HCT116 (cell line): ENCODE results near the gene PMCH. TPM values are rescaled to one million over a fixed set of nuclear protein-coding genes. Genes with fewer than 3 reads are reported as not detected.

Experiments used
- ATAC-seq: fragments of 200-7000 bp; cut with Tn5 transposase; 2 replicates; pipeline ENCODE4 v1.9.1; 2020; ENCODE audit warnings: mild to moderate bottlenecking, moderate library complexity
- BruUV-seq: library from RNA; stranded (reverse); fragments of 400-500 nt; replicated peaks from 2 replicates; lab custom pipeline; 2021; lab: Mats Ljungman, UMichigan
- CTCF ChIA-PET: fragments of 300-600 bp; sonication (Branson Sonifier 250); formaldehyde crosslinking; loops from one replicate; lab custom pipeline; 2021; ENCODE audit warnings: antibody characterized with exemption; lab: Charles Lee
- POLR2A ChIA-PET: fragments of 300-600, 350-600 bp; sonication (Branson Sonifier 250); formaldehyde crosslinking; loops from one replicate; lab custom pipeline; 2021; ENCODE audit warnings: antibody characterized with exemption; lab: Charles Lee
- RAD21 ChIA-PET, 2 experiments: fragments of 300-600 bp; sonication (Branson Sonifier 250); formaldehyde crosslinking; loops; one replicate each; lab custom pipeline; 2023; ENCODE audit warnings: low total read pairs in 2 of 2; ENCODE audit not compliant: uncharacterized antibody in 2 of 2, unreplicated experiment in 2 of 2, low non-redundant PET in 1 of 2; lab: Charles Lee
- DNase-seq: peaks from one replicate; pipeline ENCODE4 v3.0.0-alpha.2; 2010; ENCODE audit warnings: low read depth, low spot score
- H2AFZ ChIP-seq: fragments of 200-600 bp; shearing (Covaris generic), sonication (generic); 2 replicates; pipeline ENCODE4 v1.6.1; 2017; ENCODE audit warnings: low read depth, mixed run types, mixed read lengths, antibody characterized with exemption, low read length; ENCODE audit not compliant: poor library complexity, severe bottlenecking
- H3K27ac ChIP-seq: 2 replicates; pipeline ENCODE4 v1.5.1; 2012; ENCODE audit warnings: low read depth, low read length
- H3K27me3 ChIP-seq: fragments of 200-600 bp; sonication (generic); 2 replicates; pipeline ENCODE4 v1.6.1; 2016; ENCODE audit warnings: mixed run types, low read length, mixed read lengths; ENCODE audit not compliant: insufficient read depth
- H3K36me3 ChIP-seq, 2 experiments: fragments of 200-500 bp in 1 of 2; fragments of 200-600 bp in 1 of 2; sonication (Bioruptor generic) in 1 of 2; sonication (generic) in 1 of 2; 2 replicates each; pipeline versions ENCODE4 v1.5.1 to v1.6.1; 2014 to 2016; ENCODE audit warnings: low read length in 2 of 2, inconsistent platforms in 1 of 2, mixed read lengths in 1 of 2, mixed run types in 1 of 2; ENCODE audit not compliant: insufficient read depth in 2 of 2, control insufficient read depth in 1 of 2
- H3K4me1 ChIP-seq, 2 experiments: fragments of 200-600 bp in 1 of 2; sonication (generic) in 1 of 2; 2 replicates each; pipeline versions ENCODE4 v1.5.1 to v1.6.1; 2012 to 2017; ENCODE audit warnings: low read length in 2 of 2, inconsistent platforms in 1 of 2, mild to moderate bottlenecking in 1 of 2, mixed read lengths in 1 of 2, mixed run types in 1 of 2, moderate library complexity in 1 of 2; ENCODE audit not compliant: insufficient read depth in 2 of 2, control insufficient read depth in 1 of 2
- H3K4me2 ChIP-seq: fragments of 200-600 bp; sonication (generic); 2 replicates; pipeline ENCODE4 v1.6.1; 2017; ENCODE audit warnings: mixed run types, low read length, mixed read lengths
- H3K4me3 ChIP-seq, 2 experiments: fragments of 200-600 bp in 1 of 2; sonication (generic) in 1 of 2; replicated peaks in 1 of 2; 2 replicates each; pipeline ENCODE4 v1.5.1; 2011 to 2016; ENCODE audit warnings: low read length in 2 of 2, control low read depth in 1 of 2, low read depth in 1 of 2, mild to moderate bottlenecking in 1 of 2, mixed read lengths in 1 of 2, mixed run types in 1 of 2
- H3K79me2 ChIP-seq: fragments of 200-600 bp; sonication (generic); 2 replicates; pipeline ENCODE4 v1.6.1; 2017; ENCODE audit warnings: mild to moderate bottlenecking, mixed run types, low read length, moderate library complexity, mixed read lengths; ENCODE audit not compliant: insufficient read depth
- H3K9ac ChIP-seq: fragments of 200-600 bp; sonication (generic); 2 replicates; pipeline ENCODE4 v1.6.1; 2016; ENCODE audit warnings: low read length, mixed read lengths
- H3K9me2 ChIP-seq: fragments of 200-600 bp; sonication (generic), shearing (Covaris generic); 2 replicates; pipeline ENCODE4 v1.6.1; 2017; ENCODE audit warnings: mixed run types, mild to moderate bottlenecking, moderate library complexity; ENCODE audit not compliant: insufficient read depth
- H3K9me3 ChIP-seq, 2 experiments: fragments of 200-500 bp in 1 of 2; fragments of 200-600 bp in 1 of 2; sonication (Bioruptor generic) in 1 of 2; sonication (generic) in 1 of 2; 2 replicates each; pipeline ENCODE4 v1.6.1; 2014 to 2017; ENCODE audit warnings: low read length in 2 of 2, mixed read lengths in 2 of 2, inconsistent platforms in 1 of 2, low read depth in 1 of 2, mild to moderate bottlenecking in 1 of 2, mixed run types in 1 of 2, moderate library complexity in 1 of 2; ENCODE audit not compliant: control insufficient read depth in 1 of 2, insufficient read depth in 1 of 2
- H4K20me1 ChIP-seq: fragments of 200-600 bp; sonication (generic), shearing (Covaris generic); 2 replicates; pipeline ENCODE4 v1.6.1; 2017; ENCODE audit warnings: mixed run types, mild to moderate bottlenecking, moderate library complexity; ENCODE audit not compliant: insufficient read depth
- CEBPB ChIP-seq: IDR thresholded peaks from 2 replicates; pipeline ENCODE4 v1.6.1; 2012; ENCODE audit warnings: low read depth
- ELF1 ChIP-seq: IDR thresholded peaks from 2 replicates; pipeline ENCODE4 v1.6.1; 2012; ENCODE audit warnings: low read depth, borderline replicate concordance
- EZH2 ChIP-seq: fragments of 200-600 bp; sonication (generic); IDR thresholded peaks from 2 replicates; pipeline ENCODE4 v1.6.1; 2017; ENCODE audit warnings: antibody characterized with exemption, mixed run types
- EZH2phosphoT487 ChIP-seq: fragments of 200-600 bp; IDR thresholded peaks from 2 replicates; pipeline ENCODE4 v1.6.1; 2018; ENCODE audit warnings: antibody characterized with exemption, borderline replicate concordance
- FOSL1 ChIP-seq: IDR thresholded peaks from 2 replicates; pipeline ENCODE4 v1.6.1; 2012; ENCODE audit warnings: low read depth
- POLR2AphosphoS5 ChIP-seq: IDR thresholded peaks from 2 replicates; pipeline ENCODE4 v1.6.1; 2011; ENCODE audit warnings: mild to moderate bottlenecking, low read depth, low read length, moderate library complexity
- SRF ChIP-seq: IDR thresholded peaks from 2 replicates; pipeline ENCODE4 v1.6.1; 2012; ENCODE audit warnings: low read depth
- TCF7L2 ChIP-seq: IDR thresholded peaks from 2 replicates; pipeline ENCODE4 v1.7.0; 2011; ENCODE audit warnings: borderline replicate concordance, inconsistent platforms; ENCODE audit not compliant: insufficient read depth, insufficient read length; ENCODE audit errors: extremely low read depth
- ZFX ChIP-seq: fragments of 450-650 bp; IDR thresholded peaks from 2 replicates; pipeline ENCODE4 v1.6.1; 2017
- ZNF274 ChIP-seq: fragments of 200-500 bp; sonication (Bioruptor generic); IDR thresholded peaks from 2 replicates; pipeline ENCODE4 v1.6.1; 2014; ENCODE audit warnings: mild to moderate bottlenecking, low read depth, low read length, inconsistent platforms
- intact Hi-C: fragments of 100-400 bp; cut with micrococcal nuclease; formaldehyde crosslinking; loops from 2 replicates; pipeline ENCODE4 v1.10.0; 2022
- total RNA-seq: library from RNA; stranded (reverse); gene quantifications from one replicate; pipeline ENCODE4 v1.2.1, GENCODE V29; 2021; ENCODE audit not compliant: unreplicated experiment
- TF ChIP-seq, protein P1 (sequence below): IDR thresholded peaks from 2 replicates; pipeline ENCODE4 v1.6.1; 2012
- TF ChIP-seq, protein P2 (sequence below): IDR thresholded peaks from 2 replicates; pipeline ENCODE4 v1.6.1; 2011; ENCODE audit warnings: mild to moderate bottlenecking, low read length, moderate library complexity; ENCODE audit not compliant: insufficient replicate concordance; ENCODE audit errors: extremely low read depth

The PMCH gene
- total RNA-seq, 1 experiment from 2014 or later: not detected

DNA sequence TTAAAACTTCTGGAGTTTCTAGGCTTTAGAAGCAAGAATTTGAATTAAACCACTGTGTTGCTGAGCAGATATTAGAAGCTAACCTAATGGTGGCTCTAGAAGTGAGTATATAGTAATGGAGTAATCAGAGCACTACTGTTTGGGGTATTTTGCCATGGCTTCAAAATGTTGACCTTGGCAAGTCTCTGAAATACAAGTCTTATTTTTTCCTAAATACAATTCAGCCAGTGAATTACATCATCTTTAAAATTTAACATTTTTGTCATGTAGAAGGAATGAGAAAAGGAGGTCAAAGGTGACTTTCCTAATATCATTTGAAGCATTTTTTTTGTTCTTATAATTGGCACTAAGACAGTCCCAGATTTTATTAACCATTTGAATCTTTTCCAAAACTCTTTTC lies 25.2 kb downstream of the PMCH start:
- BruUV-seq: no TSS peak
- DNase-seq: no peak
- TF ChIP-seq EZH2phosphoT487 (no peak), CEBPB (no peak), ELF1 (no peak), TCF7L2 (no peak), SRF (no peak), ZNF274 (no peak), EZH2 (no peak), FOSL1 (no peak), ZFX (no peak), POLR2AphosphoS5 (no peak)
- TF ChIP-seq, protein P1, sequence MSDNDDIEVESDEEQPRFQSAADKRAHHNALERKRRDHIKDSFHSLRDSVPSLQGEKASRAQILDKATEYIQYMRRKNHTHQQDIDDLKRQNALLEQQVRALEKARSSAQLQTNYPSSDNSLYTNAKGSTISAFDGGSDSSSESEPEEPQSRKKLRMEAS: no peak
- TF ChIP-seq, protein P2, sequence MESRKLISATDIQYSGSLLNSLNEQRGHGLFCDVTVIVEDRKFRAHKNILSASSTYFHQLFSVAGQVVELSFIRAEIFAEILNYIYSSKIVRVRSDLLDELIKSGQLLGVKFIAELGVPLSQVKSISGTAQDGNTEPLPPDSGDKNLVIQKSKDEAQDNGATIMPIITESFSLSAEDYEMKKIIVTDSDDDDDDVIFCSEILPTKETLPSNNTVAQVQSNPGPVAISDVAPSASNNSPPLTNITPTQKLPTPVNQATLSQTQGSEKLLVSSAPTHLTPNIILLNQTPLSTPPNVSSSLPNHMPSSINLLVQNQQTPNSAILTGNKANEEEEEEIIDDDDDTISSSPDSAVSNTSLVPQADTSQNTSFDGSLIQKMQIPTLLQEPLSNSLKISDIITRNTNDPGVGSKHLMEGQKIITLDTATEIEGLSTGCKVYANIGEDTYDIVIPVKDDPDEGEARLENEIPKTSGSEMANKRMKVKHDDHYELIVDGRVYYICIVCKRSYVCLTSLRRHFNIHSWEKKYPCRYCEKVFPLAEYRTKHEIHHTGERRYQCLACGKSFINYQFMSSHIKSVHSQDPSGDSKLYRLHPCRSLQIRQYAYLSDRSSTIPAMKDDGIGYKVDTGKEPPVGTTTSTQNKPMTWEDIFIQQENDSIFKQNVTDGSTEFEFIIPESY: no peak
- no peak for ATAC-seq
- Histone ChIP-seq H3K36me3 (peaks cover 0 to 7% of the 10 kb centered on the region in 2 experiments; a peak in 2 of 4 replicates), H4K20me1 (no peaks in the 10 kb centered on the region), H3K4me2 (no peak overlapping the region), H3K4me1 (no peaks in the 10 kb centered on the region), H3K27me3 (no peaks in the 10 kb centered on the region), H3K9me3 (no peaks in the 10 kb centered on the region), H2AFZ (no peak overlapping the region), H3K4me3 (no peak overlapping the region), H3K9me2 (no peaks in the 10 kb centered on the region), H3K79me2 (no peaks in the 10 kb centered on the region), H3K9ac (no peak overlapping the region), H3K27ac (no peak overlapping the region)
- intact Hi-C loops: no loop called here
- ChIA-PET CTCF (interaction anchor here (1.1 kb wide), 1 partner anchor 15 kb away, joined by 3 read pairs; no protein-coding TSS in a partner anchor), POLR2A (no interaction called here), RAD21 (no interaction called here)
